Calu3 (cell line): Measurements from ENCODE around the gene SHMT2. TPM values are rescaled to one million over a fixed set of nuclear protein-coding genes. Genes with fewer than 3 reads are reported as not detected.

Experiments
- BruUV-seq: library from RNA; stranded (reverse); fragments of 400-500 nt; replicated peaks from 2 replicates; lab custom pipeline; 2021; lab: Mats Ljungman, UMichigan
- CTCF ChIA-PET: fragments of 300-600 bp; sonication (Branson Sonifier 250); formaldehyde crosslinking; loops from one replicate; lab custom pipeline; 2022; ENCODE audit warnings: antibody characterized with exemption; lab: Charles Lee
- DNase-seq: peaks from one replicate; pipeline ENCODE4 v3.0.0; 2022
- H3K27ac Mint-ChIP-seq: one replicate; pipeline ENCODE4 v1.8.0; 2022; ENCODE audit warnings: mixed read lengths; ENCODE audit not compliant: unreplicated experiment
- H3K27me3 Mint-ChIP-seq: one replicate; pipeline ENCODE4 v1.8.0; 2022; ENCODE audit warnings: mixed read lengths; ENCODE audit not compliant: unreplicated experiment
- H3K36me3 Mint-ChIP-seq: one replicate; pipeline ENCODE4 v1.8.0; 2022; ENCODE audit warnings: mild to moderate bottlenecking, moderate library complexity, mixed read lengths; ENCODE audit not compliant: insufficient read depth, unreplicated experiment
- H3K4me1 Mint-ChIP-seq: one replicate; pipeline ENCODE4 v1.8.0; 2022; ENCODE audit warnings: mild to moderate bottlenecking, low read depth, mixed read lengths; ENCODE audit not compliant: unreplicated experiment
- H3K4me3 Mint-ChIP-seq: one replicate; pipeline ENCODE4 v1.8.0; 2022; ENCODE audit warnings: mild to moderate bottlenecking, low read depth, moderate library complexity, mixed read lengths; ENCODE audit not compliant: unreplicated experiment
- H3K9me3 Mint-ChIP-seq: one replicate; pipeline ENCODE4 v1.8.0; 2022; ENCODE audit warnings: low read depth, mixed read lengths; ENCODE audit not compliant: unreplicated experiment
- intact Hi-C: fragments of 100-400 bp; cut with micrococcal nuclease; formaldehyde crosslinking; loops from one replicate; pipeline ENCODE4 v1.10.0; 2022; ENCODE audit not compliant: unreplicated experiment
- total RNA-seq: library from RNA; stranded (reverse); gene quantifications from 2 replicates; pipeline ENCODE4 v1.2.3, GENCODE V29; 2022
- TF ChIP-seq, protein P1 (sequence below): fragments of 200-600 bp; IDR thresholded peaks from one replicate; pipeline ENCODE4 v1.8.0; 2022; ENCODE audit warnings: antibody characterized with exemption; ENCODE audit not compliant: unreplicated experiment

SHMT2 gene
- total RNA-seq, 1 experiment from 2014 or later = 243 TPM

DNA sequence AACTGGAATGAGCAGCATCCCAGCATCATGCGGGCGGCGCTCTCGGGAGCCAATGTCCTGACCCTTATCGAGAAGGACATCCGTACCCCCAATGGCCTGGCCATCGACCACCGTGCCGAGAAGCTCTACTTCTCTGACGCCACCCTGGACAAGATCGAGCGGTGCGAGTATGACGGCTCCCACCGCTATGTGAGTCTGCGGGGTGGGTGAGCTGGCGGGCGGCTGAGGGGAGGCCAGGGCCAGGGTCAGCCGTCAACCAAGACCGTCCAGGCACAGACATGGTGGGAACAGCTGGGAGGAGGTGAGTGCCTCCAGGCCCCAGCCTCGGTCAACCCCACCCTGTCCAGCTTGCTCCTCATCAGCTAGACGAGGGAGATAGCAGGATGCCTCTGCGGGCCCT, 38.7 kb upstream of the SHMT2 start:
- peaks cover 2% of the 10 kb centered on the region for H3K9me3 Mint-ChIP-seq
- no peak overlapping the region for H3K4me3 Mint-ChIP-seq
- CTCF ChIA-PET = no interaction called here
- TF ChIP-seq, protein P1, sequence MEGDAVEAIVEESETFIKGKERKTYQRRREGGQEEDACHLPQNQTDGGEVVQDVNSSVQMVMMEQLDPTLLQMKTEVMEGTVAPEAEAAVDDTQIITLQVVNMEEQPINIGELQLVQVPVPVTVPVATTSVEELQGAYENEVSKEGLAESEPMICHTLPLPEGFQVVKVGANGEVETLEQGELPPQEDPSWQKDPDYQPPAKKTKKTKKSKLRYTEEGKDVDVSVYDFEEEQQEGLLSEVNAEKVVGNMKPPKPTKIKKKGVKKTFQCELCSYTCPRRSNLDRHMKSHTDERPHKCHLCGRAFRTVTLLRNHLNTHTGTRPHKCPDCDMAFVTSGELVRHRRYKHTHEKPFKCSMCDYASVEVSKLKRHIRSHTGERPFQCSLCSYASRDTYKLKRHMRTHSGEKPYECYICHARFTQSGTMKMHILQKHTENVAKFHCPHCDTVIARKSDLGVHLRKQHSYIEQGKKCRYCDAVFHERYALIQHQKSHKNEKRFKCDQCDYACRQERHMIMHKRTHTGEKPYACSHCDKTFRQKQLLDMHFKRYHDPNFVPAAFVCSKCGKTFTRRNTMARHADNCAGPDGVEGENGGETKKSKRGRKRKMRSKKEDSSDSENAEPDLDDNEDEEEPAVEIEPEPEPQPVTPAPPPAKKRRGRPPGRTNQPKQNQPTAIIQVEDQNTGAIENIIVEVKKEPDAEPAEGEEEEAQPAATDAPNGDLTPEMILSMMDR = no peak
- peaks cover 4% of the 10 kb centered on the region for H3K36me3 Mint-ChIP-seq
- DNase-seq = no peak
- H3K4me1 Mint-ChIP-seq = no peaks in the 10 kb centered on the region
- BruUV-seq = no TSS peak
- H3K27me3 Mint-ChIP-seq = peaks cover 17% of the 10 kb centered on the region
- intact Hi-C loops = no loop called here
- no peak overlapping the region for H3K27ac Mint-ChIP-seq

DNA sequence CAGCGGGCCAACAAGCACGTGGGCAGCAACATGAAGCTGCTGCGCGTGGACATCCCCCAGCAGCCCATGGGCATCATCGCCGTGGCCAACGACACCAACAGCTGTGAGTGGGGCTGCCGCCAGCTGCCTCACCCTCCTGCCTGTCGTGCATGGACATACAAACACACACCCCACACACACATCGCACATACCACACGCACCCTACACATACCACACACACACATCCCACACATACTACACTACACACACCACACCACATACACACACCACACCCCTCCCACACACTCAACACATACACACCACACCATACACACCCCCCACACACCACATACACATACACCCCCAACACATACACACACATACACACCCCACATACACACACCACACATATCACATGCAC, 38.1 kb upstream of the SHMT2 start:
- no peak for DNase-seq
- Mint-ChIP-seq H3K4me3 (no peak overlapping the region), H3K9me3 (peaks cover 2% of the 10 kb centered on the region), H3K27me3 (peaks cover 23% of the 10 kb centered on the region), H3K36me3 (peaks cover 4% of the 10 kb centered on the region), H3K27ac (no peak overlapping the region), H3K4me1 (no peaks in the 10 kb centered on the region)
- CTCF ChIA-PET = interaction anchor here (0.6 kb wide), 1 partner anchor 439 kb away, joined by 4 read pairs; no protein-coding TSS in a partner anchor
- TF ChIP-seq, protein P1 = no peak
- intact Hi-C loops = no loop called here
- BruUV-seq = no TSS peak

GRCh38 chr12:57192920-57193319, 36.6 kb upstream of the SHMT2 start:
- BruUV-seq = no TSS peak
- H3K9me3 Mint-ChIP-seq = peaks cover 2% of the 10 kb centered on the region
- H3K27me3 Mint-ChIP-seq = peaks cover 29% of the 10 kb centered on the region
- no peak for DNase-seq
- intact Hi-C loops = no loop called here
- CTCF ChIA-PET = no interaction called here
- H3K4me1 Mint-ChIP-seq = no peaks in the 10 kb centered on the region
- H3K36me3 Mint-ChIP-seq = peaks cover 4% of the 10 kb centered on the region
- TF ChIP-seq, protein P1 = no peak
- no peak overlapping the region for H3K27ac Mint-ChIP-seq
- H3K4me3 Mint-ChIP-seq = no peak overlapping the region

GRCh38 chr12:57193706-57194245, 35.7 kb upstream of the SHMT2 start:
- BruUV-seq = no TSS peak
- H3K9me3 Mint-ChIP-seq = peaks cover 2% of the 10 kb centered on the region
- no peak overlapping the region for H3K4me3 Mint-ChIP-seq
- TF ChIP-seq, protein P1 = no peak
- CTCF ChIA-PET = no interaction called here
- H3K36me3 Mint-ChIP-seq = peaks cover 4% of the 10 kb centered on the region
- intact Hi-C loops = no loop called here
- no peak for DNase-seq
- H3K4me1 Mint-ChIP-seq = no peaks in the 10 kb centered on the region
- H3K27me3 Mint-ChIP-seq = peaks cover 32% of the 10 kb centered on the region
- no peak overlapping the region for H3K27ac Mint-ChIP-seq
